PC-9 (cell line): Measurements from ENCODE around the gene AP3B1. TPM values are rescaled to one million over a fixed set of nuclear protein-coding genes. Genes with fewer than 3 reads are reported as not detected.

Source experiments
- BruUV-seq: library from RNA; stranded (reverse); fragments of 400-500 nt; replicated peaks from 2 replicates; lab custom pipeline; 2021; lab: Mats Ljungman, UMichigan
- CTCF ChIA-PET: fragments of 300-600 bp; sonication (Branson Sonifier 250); formaldehyde crosslinking; loops from one replicate; lab custom pipeline; 2022; ENCODE audit warnings: antibody characterized with exemption; lab: Charles Lee
- POLR2A ChIA-PET: fragments of 300-600 bp; sonication (Branson Sonifier 250); formaldehyde crosslinking; loops from one replicate; lab custom pipeline; 2022; ENCODE audit warnings: antibody characterized with exemption; ENCODE audit not compliant: unreplicated experiment; lab: Charles Lee
- DNase-seq, 2 experiments: peaks; one replicate each; pipeline versions ENCODE4 v3.0.0 to v3.0.0-alpha.2; 2015 to 2022; ENCODE audit warnings: mixed read lengths in 1 of 2
- H2AFZ ChIP-seq: fragments of 200-600 bp; sonication (generic); 2 replicates; pipeline ENCODE4 v1.8.1; 2017; ENCODE audit warnings: antibody characterized with exemption
- H3F3A ChIP-seq: fragments of 200-600 bp; sonication (generic); 2 replicates; pipeline ENCODE4 v1.8.1; 2017; ENCODE audit warnings: antibody characterized with exemption, mild to moderate bottlenecking, low read depth; ENCODE audit not compliant: insufficient read depth
- H3K27ac ChIP-seq: fragments of 200-600 bp; sonication (generic); 2 replicates; pipeline ENCODE4 v1.6.1; 2016; ENCODE audit warnings: mixed run types
- H3K27me3 ChIP-seq: fragments of 200-600 bp; sonication (generic); 2 replicates; pipeline ENCODE4 v1.6.1; 2016; ENCODE audit warnings: low read depth, mixed run types; ENCODE audit not compliant: insufficient read depth
- H3K36me3 ChIP-seq: fragments of 200-600 bp; sonication (generic); 2 replicates; pipeline ENCODE4 v1.6.1; 2016; ENCODE audit warnings: low read depth, mixed run types
- H3K4me1 ChIP-seq: fragments of 200-600 bp; sonication (generic); replicated peaks from 2 replicates; pipeline ENCODE4 v1.6.1; 2016; ENCODE audit warnings: mixed run types; ENCODE audit not compliant: insufficient read depth
- H3K4me2 ChIP-seq: fragments of 200-600 bp; sonication (generic); 2 replicates; pipeline ENCODE4 v1.6.1; 2017; ENCODE audit warnings: mixed run types
- H3K4me3 ChIP-seq: fragments of 200-600 bp; sonication (generic); 2 replicates; pipeline ENCODE4 v1.6.1; 2016; ENCODE audit warnings: mixed run types
- H3K79me2 ChIP-seq: fragments of 200-600 bp; sonication (generic); 2 replicates; pipeline ENCODE4 v1.6.1; 2017; ENCODE audit warnings: low read depth, mixed run types
- H3K9me2 ChIP-seq: fragments of 200-600 bp; sonication (generic); 2 replicates; pipeline ENCODE4 v1.8.1; 2017; ENCODE audit warnings: mild to moderate bottlenecking; ENCODE audit not compliant: insufficient read depth
- H3K9me3 ChIP-seq: fragments of 200-600 bp; sonication (generic); 2 replicates; pipeline ENCODE4 v1.8.1; 2016; ENCODE audit warnings: low read depth; ENCODE audit not compliant: insufficient read depth
- H4K20me1 ChIP-seq: fragments of 200-600 bp; sonication (generic); 2 replicates; pipeline ENCODE4 v1.8.1; 2017; ENCODE audit not compliant: insufficient read depth
- EZH2 ChIP-seq: fragments of 200-600 bp; sonication (generic); IDR thresholded peaks from 2 replicates; pipeline ENCODE4 v1.8.0; 2017; ENCODE audit warnings: antibody characterized with exemption, low read depth
- intact Hi-C: fragments of 100-400 bp; cut with micrococcal nuclease; formaldehyde crosslinking; loops from one replicate; pipeline ENCODE4 v1.10.0; 2022; ENCODE audit not compliant: unreplicated experiment
- total RNA-seq: library from RNA; stranded (reverse); gene quantifications from 2 replicates; pipeline ENCODE4 v1.2.3, GENCODE V29; 2021
- TF ChIP-seq, protein P1 (sequence below): fragments of 200-600 bp; sonication (generic); conservative IDR thresholded peaks from 2 replicates; pipeline ENCODE4 v1.6.1; 2017; ENCODE audit warnings: mixed run types, antibody characterized with exemption, mild to moderate bottlenecking, moderate library complexity

Gene AP3B1
- total RNA-seq, 1 experiment from 2014 or later = 44.0 TPM

DNA sequence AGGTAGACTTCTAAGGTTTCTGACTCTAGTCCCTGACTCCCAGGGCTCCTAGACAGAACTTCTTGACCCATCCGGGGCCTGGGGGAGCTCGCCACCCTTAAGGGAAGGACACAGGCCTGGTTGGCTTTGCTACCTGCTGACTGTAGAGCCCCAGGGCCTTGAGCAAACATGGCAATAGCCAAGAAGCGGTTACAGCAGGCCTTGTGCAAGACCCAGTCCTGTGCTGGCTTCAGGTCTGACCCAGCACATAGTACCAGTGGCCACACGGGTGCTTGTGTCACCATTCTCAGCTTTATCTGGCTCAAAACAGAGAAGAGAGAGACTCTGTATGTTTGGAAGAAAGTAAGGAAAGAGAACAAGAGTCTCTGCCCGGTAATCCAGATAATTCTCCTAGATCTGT lies 41.8 kb downstream of the AP3B1 start:
- Histone ChIP-seq H3K4me2 (no peak overlapping the region), H3K4me3 (no peak overlapping the region), H3K9me2 (no peaks in the 10 kb centered on the region), H3F3A (no peaks in the 10 kb centered on the region), H3K79me2 (0 out of 2 replicates have a peak, but pooled peaks cover 4% of the 10 kb centered on the region), H2AFZ (no peak overlapping the region), H3K27me3 (no peaks in the 10 kb centered on the region), H3K27ac (no peak overlapping the region), H3K36me3 (no peaks in the 10 kb centered on the region), H3K4me1 (no peaks in the 10 kb centered on the region), H3K9me3 (no peaks in the 10 kb centered on the region), H4K20me1 (no peaks in the 10 kb centered on the region; the same call in none of the 2 replicates)
- TF ChIP-seq, protein P1, sequence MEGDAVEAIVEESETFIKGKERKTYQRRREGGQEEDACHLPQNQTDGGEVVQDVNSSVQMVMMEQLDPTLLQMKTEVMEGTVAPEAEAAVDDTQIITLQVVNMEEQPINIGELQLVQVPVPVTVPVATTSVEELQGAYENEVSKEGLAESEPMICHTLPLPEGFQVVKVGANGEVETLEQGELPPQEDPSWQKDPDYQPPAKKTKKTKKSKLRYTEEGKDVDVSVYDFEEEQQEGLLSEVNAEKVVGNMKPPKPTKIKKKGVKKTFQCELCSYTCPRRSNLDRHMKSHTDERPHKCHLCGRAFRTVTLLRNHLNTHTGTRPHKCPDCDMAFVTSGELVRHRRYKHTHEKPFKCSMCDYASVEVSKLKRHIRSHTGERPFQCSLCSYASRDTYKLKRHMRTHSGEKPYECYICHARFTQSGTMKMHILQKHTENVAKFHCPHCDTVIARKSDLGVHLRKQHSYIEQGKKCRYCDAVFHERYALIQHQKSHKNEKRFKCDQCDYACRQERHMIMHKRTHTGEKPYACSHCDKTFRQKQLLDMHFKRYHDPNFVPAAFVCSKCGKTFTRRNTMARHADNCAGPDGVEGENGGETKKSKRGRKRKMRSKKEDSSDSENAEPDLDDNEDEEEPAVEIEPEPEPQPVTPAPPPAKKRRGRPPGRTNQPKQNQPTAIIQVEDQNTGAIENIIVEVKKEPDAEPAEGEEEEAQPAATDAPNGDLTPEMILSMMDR = no peak
- no peak for TF ChIP-seq EZH2
- ChIA-PET POLR2A (no interaction called here), CTCF (no interaction called here)
- BruUV-seq = no TSS peak
- intact Hi-C loops = no loop called here
- DNase-seq = no peak

DNA sequence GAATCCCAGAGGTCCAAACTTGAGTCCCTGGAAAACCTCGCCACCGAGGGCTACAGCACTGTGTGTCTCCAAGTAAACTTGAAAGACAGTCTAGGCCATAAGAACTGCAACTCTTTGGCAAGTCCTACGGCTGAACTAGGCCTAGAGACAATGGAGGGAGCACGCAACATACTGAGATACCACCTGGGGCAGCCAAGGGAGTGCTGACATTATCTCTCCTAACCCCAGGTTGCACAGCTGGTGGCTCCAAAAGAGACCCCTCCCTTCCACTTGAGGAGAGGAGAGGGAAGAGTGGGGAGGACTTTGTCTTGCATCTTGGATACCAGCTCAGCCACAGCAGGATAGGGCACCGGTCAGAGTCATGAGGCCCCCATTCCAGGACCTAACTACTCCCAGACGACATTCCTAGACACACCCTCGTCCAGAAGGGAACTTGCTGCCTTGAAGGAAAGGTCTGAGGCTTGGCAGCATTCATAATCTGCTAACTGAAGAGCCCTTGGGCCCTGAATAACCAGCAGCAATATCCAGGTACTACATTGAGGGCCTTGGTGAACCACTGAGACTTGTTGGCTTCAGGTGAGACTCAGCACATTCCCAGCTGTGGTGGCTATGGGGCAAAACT lies 42.7 kb downstream of the AP3B1 start:
- Histone ChIP-seq H3F3A (no peaks in the 10 kb centered on the region), H3K79me2 (0 out of 2 replicates have a peak, but pooled peaks cover 4% of the 10 kb centered on the region), H3K9me3 (no peaks in the 10 kb centered on the region), H3K36me3 (no peaks in the 10 kb centered on the region), H3K27me3 (no peaks in the 10 kb centered on the region), H3K27ac (no peak overlapping the region), H2AFZ (no peak overlapping the region), H3K4me1 (no peaks in the 10 kb centered on the region), H3K9me2 (no peaks in the 10 kb centered on the region), H3K4me2 (no peak overlapping the region), H3K4me3 (no peak overlapping the region), H4K20me1 (no peaks in the 10 kb centered on the region; the same call in none of the 2 replicates)
- no peak for DNase-seq
- CTCF ChIA-PET = no interaction called here
- BruUV-seq = no TSS peak
- POLR2A ChIA-PET = no interaction called here
- no peak for TF ChIP-seq EZH2
- TF ChIP-seq, protein P1 = no peak
- intact Hi-C loops = no loop called here

DNA sequence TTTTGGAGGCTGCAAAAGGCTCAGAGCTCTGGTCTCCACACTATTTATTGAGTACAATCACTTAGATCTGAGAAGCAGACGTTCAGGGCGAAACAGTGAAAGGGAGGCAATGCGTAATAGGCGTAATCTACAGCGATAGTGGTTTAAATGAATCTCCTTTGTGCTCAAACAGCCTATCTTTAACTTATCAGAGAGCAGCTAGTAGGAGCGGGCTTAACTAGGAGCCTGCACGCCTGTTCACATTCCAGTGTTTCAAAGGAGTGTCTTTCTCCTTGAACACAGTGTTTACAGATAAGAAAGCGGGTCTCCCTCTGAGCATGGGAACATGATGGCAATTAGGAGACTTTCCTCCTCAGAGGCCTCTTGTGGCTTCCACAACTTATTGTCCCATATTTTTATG lies 49.4 kb downstream of the AP3B1 start:
- no peak for DNase-seq
- Histone ChIP-seq H3K27me3 (no peaks in the 10 kb centered on the region), H3K4me1 (no peaks in the 10 kb centered on the region), H3K27ac (no peak overlapping the region), H3K4me2 (no peak overlapping the region), H3K9me2 (no peaks in the 10 kb centered on the region), H3K9me3 (no peaks in the 10 kb centered on the region), H3F3A (no peaks in the 10 kb centered on the region), H3K79me2 (no peaks in the 10 kb centered on the region), H2AFZ (no peak overlapping the region), H4K20me1 (no peaks in the 10 kb centered on the region; the same call in 1 of the 2 replicates), H3K36me3 (no peaks in the 10 kb centered on the region), H3K4me3 (no peak overlapping the region)
- TF ChIP-seq, protein P1 = no peak
- no peak for TF ChIP-seq EZH2
- CTCF ChIA-PET = no interaction called here
- POLR2A ChIA-PET = no interaction called here
- BruUV-seq = no TSS peak
- intact Hi-C loops = no loop called here
